Frontal cortex (tissue), 4 donors: Measurements from ENCODE around the gene LARP4B. TPM values are rescaled to one million over a fixed set of nuclear protein-coding genes. Genes with fewer than 3 reads are reported as not detected.

Experiments used
- DNase-seq, 2 donors: peaks; one replicate each; pipeline ENCODE4 v3.0.0; 2012; ENCODE audit warnings: low spot score in 2 of 2
- FAIRE-seq: peaks from 2 replicates; lab custom pipeline; 2012; peaks lifted over from hg19 to GRCh38; lab: Jason Lieb, UNC
- total RNA-seq: library from RNA; depleted of rRNA; stranded (reverse); fragments of >200 nt; gene quantifications from one replicate; pipeline ENCODE4 v1.2.3, GENCODE V29; 2014
- donor health status: control.
- donor health status: control.
- donor health status: control.

The LARP4B gene
- total RNA-seq, 1 donor from 2014 or later: 29.3 TPM

GRCh38 chr10:929960-930624 lies 1.4 kb downstream of the LARP4B start:
- no peak for DNase-seq
- no peak for FAIRE-seq

DNA sequence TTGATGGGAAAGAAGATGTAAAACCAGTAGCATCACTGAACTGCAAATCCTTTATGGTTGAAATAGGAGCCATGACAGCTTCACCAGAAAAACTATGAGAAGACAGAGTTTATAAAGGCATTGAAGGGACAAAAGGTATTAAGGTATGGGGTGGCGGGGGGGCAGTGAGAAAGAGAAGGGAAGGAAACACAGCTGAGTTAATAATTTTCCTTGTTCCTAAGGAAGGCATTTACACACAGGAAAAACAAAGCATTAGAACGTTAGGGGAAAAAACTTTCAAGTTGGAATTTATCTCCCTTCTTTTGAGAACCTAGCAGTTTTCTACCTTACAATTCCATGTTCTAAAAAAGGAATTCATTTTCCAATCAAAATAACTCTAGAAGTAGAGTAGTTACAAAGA lies 4.4 kb downstream of the LARP4B start:
- FAIRE-seq: no peak
- no peak for DNase-seq

DNA sequence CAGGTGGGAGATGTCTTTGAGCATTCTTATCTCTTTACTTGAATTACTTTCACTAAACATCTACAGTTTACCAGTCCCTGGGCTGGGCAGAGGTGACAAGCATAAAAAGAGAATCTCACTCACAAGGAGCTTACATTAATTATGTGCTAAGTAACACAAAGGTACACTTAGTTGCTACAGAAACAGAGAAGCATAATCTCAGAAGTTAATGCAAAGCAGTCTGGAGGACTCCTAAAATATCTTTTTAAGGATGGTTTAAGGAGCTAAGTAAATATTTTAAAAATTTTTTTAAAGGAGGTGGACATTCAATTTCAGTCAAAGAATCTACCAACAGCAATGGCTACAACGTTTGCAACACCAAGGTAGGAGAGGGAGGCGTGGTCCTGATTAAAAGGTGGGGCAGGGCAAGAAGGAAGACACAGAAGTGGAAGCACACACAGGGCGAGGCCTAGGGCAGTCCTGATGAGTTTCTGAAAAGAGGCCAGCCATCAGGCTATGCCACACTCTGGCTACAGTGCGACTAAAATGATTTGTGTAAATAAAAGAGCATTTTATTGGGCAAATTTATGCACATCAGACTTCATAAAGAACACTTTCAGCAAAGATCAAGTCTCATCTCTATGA lies 5.3 kb downstream of the LARP4B start:
- no peak for FAIRE-seq
- no peak for DNase-seq

- FAIRE-seq (no peak), DNase-seq (no peak)
Observed at GRCh38 chr10:924524-924859, 7.0 kb downstream of the LARP4B start.

- no peak for DNase-seq
- FAIRE-seq: no peak
Observed at GRCh38 chr10:923844-924523, 7.5 kb downstream of the LARP4B start.

GRCh38 chr10:921471-922414 lies 9.8 kb downstream of the LARP4B start:
- FAIRE-seq: no peak
- no peak for DNase-seq

- no peak for DNase-seq
- no peak for FAIRE-seq
Observed at GRCh38 chr10:920450-920849, 11.1 kb downstream of the LARP4B start.

DNA sequence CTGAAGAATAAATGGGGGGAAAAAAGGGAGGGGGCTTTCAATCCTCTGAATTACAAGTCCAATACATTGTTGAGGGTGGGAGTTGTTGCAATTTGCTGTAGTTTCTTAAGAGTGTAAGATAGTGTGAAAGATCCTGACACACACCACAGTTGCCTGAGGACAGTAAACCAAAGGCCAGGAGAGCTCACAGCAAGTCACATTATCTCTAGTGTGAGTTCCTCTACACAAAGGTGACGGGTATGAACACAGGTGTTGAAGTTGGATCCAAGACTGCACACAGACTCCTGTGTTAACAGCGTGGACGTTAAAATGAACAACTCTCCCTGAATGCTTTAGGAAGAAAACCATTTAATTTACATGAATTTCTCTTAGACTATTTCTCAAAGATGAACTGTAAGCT lies 12.0 kb downstream of the LARP4B start:
- DNase-seq: no peak
- no peak for FAIRE-seq

DNA sequence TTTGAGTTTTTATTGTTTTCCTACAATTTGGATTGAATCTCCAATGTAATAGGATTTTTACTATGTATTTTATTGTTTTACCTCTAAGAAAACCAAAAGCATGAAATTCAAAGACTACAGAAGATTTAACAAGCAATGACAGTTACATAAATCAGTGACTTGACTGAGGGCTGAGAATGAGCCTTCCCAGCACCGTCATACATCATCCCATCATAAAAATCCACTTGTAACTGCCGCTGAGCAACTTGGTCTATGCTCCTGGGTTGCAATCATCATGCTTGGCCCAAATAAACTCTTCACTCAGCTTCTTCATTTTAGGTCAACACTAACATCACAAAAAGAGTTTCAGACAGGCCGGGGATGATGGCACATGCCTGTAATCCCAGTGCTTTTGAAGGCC lies 13.5 kb downstream of the LARP4B start:
- DNase-seq (no peak), FAIRE-seq (no peak)

GRCh38 chr10:917416-917720 lies 14.1 kb downstream of the LARP4B start:
- FAIRE-seq: no peak
- no peak for DNase-seq

- DNase-seq (no peak), FAIRE-seq (no peak)
Observed at GRCh38 chr10:916716-917415, 14.6 kb downstream of the LARP4B start.

DNA sequence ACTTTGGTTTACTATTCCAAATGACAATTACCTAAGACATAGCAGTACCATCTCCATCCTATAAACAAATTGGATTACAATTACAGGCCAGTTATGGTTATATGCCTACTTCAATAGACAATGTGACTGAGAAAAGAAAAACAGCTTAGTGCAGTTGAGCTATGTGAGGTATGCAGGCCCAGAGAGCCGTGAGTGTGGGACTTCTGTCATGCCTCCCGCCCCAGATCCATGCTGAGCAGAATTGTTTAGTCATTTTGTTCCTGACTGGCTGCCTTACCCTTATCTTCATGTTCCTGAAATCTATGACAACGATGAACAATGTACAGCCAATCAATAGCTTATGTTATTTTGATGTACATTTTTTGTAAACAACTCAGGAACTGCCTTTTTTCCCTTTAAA lies 21.7 kb downstream of the LARP4B start:
- FAIRE-seq (no peak), DNase-seq (no peak)

DNA sequence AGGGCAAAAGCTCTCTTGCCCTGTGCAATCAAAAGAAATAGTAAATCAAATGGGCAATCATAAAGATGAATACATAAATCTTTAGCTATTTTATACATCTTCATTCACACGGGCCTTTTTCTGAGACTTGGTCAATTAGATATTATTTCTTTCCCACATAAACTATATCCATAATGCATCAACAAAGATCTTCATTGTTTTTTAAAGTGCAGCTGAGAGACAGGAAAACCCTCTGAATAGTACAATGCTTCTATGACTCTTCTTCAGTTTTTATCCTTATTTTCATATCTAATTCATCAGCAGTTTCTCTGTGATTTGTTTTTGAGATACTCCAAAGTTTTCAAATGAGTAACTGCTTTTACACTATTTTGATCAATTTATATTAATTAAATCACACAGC lies 25.5 kb downstream of the LARP4B start:
- FAIRE-seq (no peak), DNase-seq (no peak)

DNA sequence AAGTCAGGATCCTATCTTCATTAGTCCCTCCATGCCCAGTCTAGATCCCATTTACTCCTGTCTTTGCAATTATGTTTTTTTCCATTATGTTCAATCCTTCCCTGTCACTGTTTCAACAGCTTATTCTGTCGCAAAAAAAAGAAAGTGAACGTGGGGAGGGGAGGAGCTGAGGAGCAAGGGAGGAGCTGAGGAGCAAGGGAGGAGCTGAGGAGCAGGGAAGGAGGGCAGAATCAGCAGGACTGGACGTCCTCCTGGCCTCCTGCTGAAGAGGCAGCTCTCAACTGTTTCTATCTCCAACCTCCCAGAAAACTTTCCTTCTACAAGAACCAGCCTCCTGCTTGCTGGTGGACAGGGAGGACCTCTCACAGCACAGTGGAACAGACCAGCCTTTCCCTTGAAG lies 26.0 kb downstream of the LARP4B start:
- FAIRE-seq: no peak
- DNase-seq: no peak

DNA sequence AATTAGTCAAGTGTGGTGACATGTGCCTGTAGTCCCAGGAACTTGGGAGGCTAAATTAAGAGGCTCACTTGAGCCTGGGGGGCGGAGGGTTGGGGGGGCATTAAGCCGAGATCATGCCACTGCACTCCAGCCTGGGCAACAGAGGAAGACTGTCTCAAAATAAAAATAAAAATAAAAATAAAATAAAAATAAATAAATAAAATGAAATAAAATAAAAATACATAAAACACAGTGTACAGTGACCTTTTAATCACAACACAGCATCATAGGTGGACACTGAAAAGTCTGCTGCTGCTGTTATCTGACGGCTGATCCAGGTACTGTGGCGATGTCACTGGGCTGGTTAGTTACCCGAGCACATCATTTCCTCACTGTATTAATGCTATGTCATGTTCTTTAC lies 27.1 kb downstream of the LARP4B start:
- FAIRE-seq (no peak), DNase-seq (no peak)

GRCh38 chr10:898141-898540 lies 33.4 kb downstream of the LARP4B start:
- FAIRE-seq (no peak), DNase-seq (no peak)

DNA sequence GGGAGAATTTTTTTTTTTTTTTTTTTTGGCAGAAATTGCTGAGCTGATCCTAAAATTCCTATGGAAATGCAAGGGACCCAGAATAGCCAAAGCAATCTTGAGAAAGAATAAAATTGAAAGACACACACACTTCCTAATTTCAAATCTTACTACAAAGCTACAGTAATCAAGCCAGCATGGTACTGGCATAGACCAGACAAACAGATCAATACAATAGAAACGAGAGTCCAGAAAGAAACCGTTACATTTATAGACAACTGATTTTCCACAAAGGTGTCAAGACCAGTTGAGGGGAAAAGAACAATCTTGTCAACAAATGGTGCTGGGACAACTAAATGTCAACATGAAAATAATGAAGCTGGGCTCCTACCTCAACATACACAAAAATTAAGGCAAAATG lies 34.5 kb downstream of the LARP4B start:
- DNase-seq (no peak), FAIRE-seq (no peak)

DNA sequence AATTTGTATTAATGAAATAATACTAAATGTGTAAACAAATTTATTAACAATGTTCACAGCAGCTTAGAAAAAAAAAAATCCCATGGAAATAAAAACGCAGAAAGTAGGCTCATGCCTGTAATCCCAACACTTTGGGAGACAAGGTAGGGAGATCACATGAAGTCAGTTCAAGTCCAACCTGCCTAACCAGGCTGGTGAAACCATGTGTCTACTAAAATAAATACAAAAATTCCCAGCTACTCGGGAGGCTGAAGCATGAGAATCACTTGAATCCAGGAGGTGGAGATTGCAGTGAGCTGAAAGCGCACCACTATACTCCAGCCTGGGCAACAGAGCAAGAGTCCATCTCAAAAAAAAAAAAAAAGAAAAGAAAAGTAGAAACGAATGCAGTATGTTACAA lies 36.2 kb downstream of the LARP4B start:
- FAIRE-seq (no peak), DNase-seq (no peak)

GRCh38 chr10:878895-879294 lies 52.6 kb downstream of the LARP4B start:
- FAIRE-seq: no peak
- no peak for DNase-seq

DNA sequence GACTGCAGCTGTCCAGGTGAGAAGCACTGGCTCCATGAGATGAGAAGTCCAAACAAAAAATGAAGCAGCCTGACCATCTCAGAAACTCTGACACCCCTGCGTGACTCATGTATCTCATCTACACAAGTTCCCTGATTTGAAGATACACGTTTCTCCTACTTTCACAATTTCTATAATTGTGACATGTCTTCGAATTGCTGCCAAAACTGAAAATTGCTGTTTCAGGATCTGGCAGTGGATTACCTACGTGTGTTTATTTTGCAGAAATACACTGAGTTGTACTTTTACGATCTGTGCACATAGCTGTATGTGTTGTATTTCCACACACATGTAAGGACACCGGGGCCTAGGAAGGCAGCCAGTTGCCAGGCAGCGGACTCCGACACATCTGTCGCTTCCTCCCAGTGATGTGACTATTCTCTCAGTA lies 53.2 kb downstream of the LARP4B start:
- FAIRE-seq: no peak
- DNase-seq: peak in 1 of 2 donors; percentile 26
